ENCODE data around the gene TAC1.

- no peak for TF ChIP-seq POLR2A (IDR thresholded peaks at IDR 0.05)
- TF ChIP-seq, protein P1, sequence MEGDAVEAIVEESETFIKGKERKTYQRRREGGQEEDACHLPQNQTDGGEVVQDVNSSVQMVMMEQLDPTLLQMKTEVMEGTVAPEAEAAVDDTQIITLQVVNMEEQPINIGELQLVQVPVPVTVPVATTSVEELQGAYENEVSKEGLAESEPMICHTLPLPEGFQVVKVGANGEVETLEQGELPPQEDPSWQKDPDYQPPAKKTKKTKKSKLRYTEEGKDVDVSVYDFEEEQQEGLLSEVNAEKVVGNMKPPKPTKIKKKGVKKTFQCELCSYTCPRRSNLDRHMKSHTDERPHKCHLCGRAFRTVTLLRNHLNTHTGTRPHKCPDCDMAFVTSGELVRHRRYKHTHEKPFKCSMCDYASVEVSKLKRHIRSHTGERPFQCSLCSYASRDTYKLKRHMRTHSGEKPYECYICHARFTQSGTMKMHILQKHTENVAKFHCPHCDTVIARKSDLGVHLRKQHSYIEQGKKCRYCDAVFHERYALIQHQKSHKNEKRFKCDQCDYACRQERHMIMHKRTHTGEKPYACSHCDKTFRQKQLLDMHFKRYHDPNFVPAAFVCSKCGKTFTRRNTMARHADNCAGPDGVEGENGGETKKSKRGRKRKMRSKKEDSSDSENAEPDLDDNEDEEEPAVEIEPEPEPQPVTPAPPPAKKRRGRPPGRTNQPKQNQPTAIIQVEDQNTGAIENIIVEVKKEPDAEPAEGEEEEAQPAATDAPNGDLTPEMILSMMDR (IDR thresholded peaks at IDR 0.05 in 4 of 5, conservative IDR thresholded peaks at IDR 0.05 in 1 of 5): no peak
These were observed 16.6 kb downstream of the TAC1 start for GRCh38 chr7:97748482-97748881.
